Measurements from ENCODE around the gene TAOK3. TPM values are rescaled to one million over a fixed set of nuclear protein-coding genes. Genes with fewer than 3 reads are reported as not detected.
"Not testable (repeated sequence)": the region's sequence is repeated elsewhere in the genome, so short reads cannot be mapped to it uniquely, and the experiment has no call there.

The TAOK3 gene
- total RNA-seq, 4 donors from 2014 or later: 91.2 to 111 (median 93.2) TPM

DNA sequence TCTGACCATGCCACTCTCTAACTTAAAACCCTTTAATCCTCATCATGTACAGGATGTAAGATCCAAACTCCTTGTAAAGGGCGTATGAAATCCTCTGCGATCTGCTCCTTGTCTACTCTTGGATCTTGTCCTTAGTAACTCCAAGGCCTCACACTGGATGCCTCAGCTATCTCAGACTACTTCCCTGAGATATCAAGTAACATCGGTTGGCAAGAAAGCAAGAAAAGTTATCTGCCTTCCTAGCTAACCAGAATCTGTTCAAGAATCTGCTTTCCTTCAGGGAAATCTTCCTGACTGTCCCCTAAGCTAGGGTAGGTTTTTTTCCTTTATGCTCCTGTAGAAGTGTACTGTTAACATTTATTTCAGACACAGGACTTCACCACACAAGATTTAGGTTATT is 82.6 kb downstream of the TAOK3 start:
- peaks cover 0 to 4% (median 0%) of the 10 kb centered on the region in 3 donors for H3K36me3 ChIP-seq
- no peak for DNase-seq
- no peak overlapping the region for H3K27ac ChIP-seq
- TF ChIP-seq CTCF (IDR thresholded peaks at IDR 0.05) (no peak), POLR2A (IDR thresholded peaks at IDR 0.05) (no peak)
- no peak overlapping the region for H3K4me3 ChIP-seq
- no peaks in the 10 kb centered on the region for H3K27me3 ChIP-seq
- no peaks in the 10 kb centered on the region for H3K4me1 ChIP-seq
- H3K9me3 ChIP-seq: no peaks in the 10 kb centered on the region

GRCh38 chr12:118288174-118288573 is 84.5 kb downstream of the TAOK3 start:
- Histone ChIP-seq H3K4me3 (no peak overlapping the region), H3K36me3 (no peaks in the 10 kb centered on the region)
- no peak for TF ChIP-seq CTCF (IDR thresholded peaks at IDR 0.05)
- TF ChIP-seq POLR2A (IDR thresholded peaks at IDR 0.05): no peak

GRCh38 chr12:118287728-118288127 is 85.0 kb downstream of the TAOK3 start:
- Histone ChIP-seq H3K4me1 (no peaks in the 10 kb centered on the region), H3K27ac (no peak overlapping the region), H3K36me3 (no peaks in the 10 kb centered on the region), H3K4me3 (no peak overlapping the region), H3K9me3 (no peaks in the 10 kb centered on the region), H3K27me3 (no peaks in the 10 kb centered on the region)
- DNase-seq: no peak
- TF ChIP-seq CTCF (IDR thresholded peaks at IDR 0.05) (no peak), POLR2A (IDR thresholded peaks at IDR 0.05) (no peak)

More at GRCh38 chr12:118288174-118288573, 84.5 kb downstream of the TAOK3 start:
- no peaks in the 10 kb centered on the region for H3K9me3 ChIP-seq
- H3K27ac ChIP-seq: no peak overlapping the region
- no peaks in the 10 kb centered on the region for H3K4me1 ChIP-seq
- DNase-seq: no peak
- H3K27me3 ChIP-seq: no peaks in the 10 kb centered on the region

- no peak for TF ChIP-seq CTCF (IDR thresholded peaks at IDR 0.05)
- no peak for TF ChIP-seq POLR2A (IDR thresholded peaks at IDR 0.05)
- DNase-seq: no peak
- no peaks in the 10 kb centered on the region for H3K27me3 ChIP-seq
- no peak overlapping the region for H3K27ac ChIP-seq
- H3K4me3 ChIP-seq: no peak overlapping the region
- H3K36me3 ChIP-seq: no peaks in the 10 kb centered on the region
- H3K4me1 ChIP-seq: no peaks in the 10 kb centered on the region
- no peaks in the 10 kb centered on the region for H3K9me3 ChIP-seq
Measured at GRCh38 chr12:118282767-118283166, 89.9 kb downstream of the TAOK3 start.

GRCh38 chr12:118278288-118278687 is 94.4 kb downstream of the TAOK3 start:
- not testable (repeated sequence) for DNase-seq, H3K9me3 ChIP-seq, H3K4me3 ChIP-seq, H3K36me3 ChIP-seq, H3K27me3 ChIP-seq, H3K4me1 ChIP-seq, H3K27ac ChIP-seq

DNA sequence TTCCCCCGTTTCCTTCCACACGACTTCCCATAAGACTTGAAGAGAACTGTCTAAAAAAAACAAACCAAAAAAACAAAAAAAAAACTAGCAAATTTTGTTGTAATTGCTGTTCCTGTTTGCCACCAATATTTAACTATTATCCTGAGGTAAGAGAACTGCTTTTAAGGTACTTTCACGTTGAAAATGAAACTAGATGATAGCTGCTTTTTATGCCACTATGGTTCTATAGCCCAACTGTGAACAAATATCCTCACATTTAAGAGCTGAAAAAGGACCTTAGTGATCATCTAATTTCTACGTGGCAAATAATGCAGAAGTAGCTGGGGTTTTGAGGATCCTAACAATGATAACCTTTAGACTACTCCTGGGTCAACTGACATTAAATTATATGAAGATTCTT is 98.6 kb downstream of the TAOK3 start:
- H3K4me1 ChIP-seq: no peaks in the 10 kb centered on the region
- H3K27me3 ChIP-seq: no peaks in the 10 kb centered on the region
- no peak for TF ChIP-seq CTCF (IDR thresholded peaks at IDR 0.05)
- no peak for TF ChIP-seq POLR2A (IDR thresholded peaks at IDR 0.05)
- H3K4me3 ChIP-seq: no peak overlapping the region
- H3K9me3 ChIP-seq: no peaks in the 10 kb centered on the region
- H3K36me3 ChIP-seq: no peaks in the 10 kb centered on the region
- no peak for DNase-seq
- H3K27ac ChIP-seq: no peak overlapping the region

Measured in Peyer's patch (tissue), 4 donors.